SK-N-SH (cell line): ENCODE data around the gene PRC1.

ENCODE experiments used
- EZH2phosphoT487 ChIP-seq: fragments of 200-600 bp; sonication (generic); IDR thresholded peaks from 2 replicates; pipeline ENCODE4 v1.6.1; 2017; ENCODE audit warnings: low read depth, mixed run types, mild to moderate bottlenecking, antibody characterized with exemption, moderate library complexity, borderline replicate concordance
- FOXJ3 ChIP-seq: sonication (generic); formaldehyde crosslinking; IDR thresholded peaks from 2 replicates; pipeline ENCODE4 v1.5.1; 2020; ENCODE audit warnings: mild to moderate bottlenecking, missing genetic modification reagents
- GABPA ChIP-seq: IDR thresholded peaks from 2 replicates; pipeline ENCODE4 v1.4.0; 2012; ENCODE audit warnings: low read depth, mild to moderate bottlenecking
- MXI1 ChIP-seq: IDR thresholded peaks from 2 replicates; pipeline ENCODE4 v1.6.1; 2012; ENCODE audit warnings: mild to moderate bottlenecking, low read depth, low read length, improper control_type of control experiment
- POLR2AphosphoS5 ChIP-seq: IDR thresholded peaks from 2 replicates; pipeline ENCODE4 v1.6.1; 2012; ENCODE audit warnings: low read depth, low read length
- RCOR1 ChIP-seq: fragments of 150-350 bp; IDR thresholded peaks from 2 replicates; pipeline ENCODE4 v1.6.1; 2017; ENCODE audit warnings: antibody characterized with exemption, low read length
- RFX5 ChIP-seq: IDR thresholded peaks from 2 replicates; pipeline ENCODE4 v1.6.1; 2012; ENCODE audit warnings: mild to moderate bottlenecking, improper control_type of control experiment, low read length
- TF ChIP-seq, protein P1 (sequence below): IDR thresholded peaks from 2 replicates; pipeline ENCODE4 v1.4.0; 2012; ENCODE audit warnings: low read depth
- TF ChIP-seq, protein P2 (sequence below): IDR thresholded peaks from 2 replicates; pipeline ENCODE4 v1.6.1; 2012; ENCODE audit warnings: mild to moderate bottlenecking, low read depth, low read length, moderate library complexity
- TF ChIP-seq, protein P3 (sequence below): fragments of 200-600 bp; sonication (generic); IDR thresholded peaks from 2 replicates; pipeline ENCODE4 v1.6.1; 2017; ENCODE audit warnings: antibody characterized with exemption, mild to moderate bottlenecking, moderate library complexity
- TF ChIP-seq, protein P4 (sequence below): IDR thresholded peaks from 2 replicates; pipeline ENCODE4 v1.4.0; 2012; ENCODE audit warnings: low read depth, borderline replicate concordance

DNA sequence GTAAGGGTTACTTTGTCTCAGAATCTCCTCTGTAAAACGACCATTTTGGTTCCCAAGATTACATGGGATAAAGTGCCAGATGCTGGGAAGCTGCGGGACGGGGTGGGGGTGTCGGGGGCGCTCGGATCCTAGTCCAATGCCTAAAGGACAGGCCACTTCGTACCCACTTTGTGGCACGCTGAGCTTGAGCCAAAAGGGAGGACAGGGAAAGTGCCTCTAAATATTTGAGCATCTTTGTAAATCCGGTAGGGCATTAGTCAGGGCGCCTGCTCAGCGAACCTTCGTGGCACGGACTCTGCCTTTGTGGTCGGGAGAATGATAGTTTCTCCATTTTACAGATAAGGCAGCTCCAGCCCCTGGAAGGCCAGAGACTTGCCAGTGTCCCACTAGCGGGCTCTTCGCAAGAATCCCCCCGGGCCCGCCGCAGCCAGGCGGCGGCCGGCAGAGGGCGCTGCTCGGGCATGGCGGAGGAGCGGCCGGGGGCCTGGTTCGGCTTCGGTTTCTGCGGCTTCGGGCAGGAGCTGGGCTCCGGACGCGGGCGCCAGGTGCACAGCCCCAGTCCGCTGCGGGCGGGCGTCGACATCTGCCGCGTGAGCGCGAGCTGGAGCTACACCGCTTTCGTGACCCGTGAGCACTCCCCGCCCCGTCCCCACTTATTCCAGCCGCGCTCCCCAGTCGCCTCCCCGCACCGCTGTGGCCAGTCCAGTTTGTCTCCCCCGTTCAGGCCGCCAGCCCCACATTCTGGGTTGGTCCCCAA is 37.9 kb downstream of the PRC1 start:
- TF ChIP-seq, protein P1, sequence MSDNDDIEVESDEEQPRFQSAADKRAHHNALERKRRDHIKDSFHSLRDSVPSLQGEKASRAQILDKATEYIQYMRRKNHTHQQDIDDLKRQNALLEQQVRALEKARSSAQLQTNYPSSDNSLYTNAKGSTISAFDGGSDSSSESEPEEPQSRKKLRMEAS = 0 out of 2 replicates have a peak, but pooled peaks have one; percentile 51
- TF ChIP-seq, protein P2, sequence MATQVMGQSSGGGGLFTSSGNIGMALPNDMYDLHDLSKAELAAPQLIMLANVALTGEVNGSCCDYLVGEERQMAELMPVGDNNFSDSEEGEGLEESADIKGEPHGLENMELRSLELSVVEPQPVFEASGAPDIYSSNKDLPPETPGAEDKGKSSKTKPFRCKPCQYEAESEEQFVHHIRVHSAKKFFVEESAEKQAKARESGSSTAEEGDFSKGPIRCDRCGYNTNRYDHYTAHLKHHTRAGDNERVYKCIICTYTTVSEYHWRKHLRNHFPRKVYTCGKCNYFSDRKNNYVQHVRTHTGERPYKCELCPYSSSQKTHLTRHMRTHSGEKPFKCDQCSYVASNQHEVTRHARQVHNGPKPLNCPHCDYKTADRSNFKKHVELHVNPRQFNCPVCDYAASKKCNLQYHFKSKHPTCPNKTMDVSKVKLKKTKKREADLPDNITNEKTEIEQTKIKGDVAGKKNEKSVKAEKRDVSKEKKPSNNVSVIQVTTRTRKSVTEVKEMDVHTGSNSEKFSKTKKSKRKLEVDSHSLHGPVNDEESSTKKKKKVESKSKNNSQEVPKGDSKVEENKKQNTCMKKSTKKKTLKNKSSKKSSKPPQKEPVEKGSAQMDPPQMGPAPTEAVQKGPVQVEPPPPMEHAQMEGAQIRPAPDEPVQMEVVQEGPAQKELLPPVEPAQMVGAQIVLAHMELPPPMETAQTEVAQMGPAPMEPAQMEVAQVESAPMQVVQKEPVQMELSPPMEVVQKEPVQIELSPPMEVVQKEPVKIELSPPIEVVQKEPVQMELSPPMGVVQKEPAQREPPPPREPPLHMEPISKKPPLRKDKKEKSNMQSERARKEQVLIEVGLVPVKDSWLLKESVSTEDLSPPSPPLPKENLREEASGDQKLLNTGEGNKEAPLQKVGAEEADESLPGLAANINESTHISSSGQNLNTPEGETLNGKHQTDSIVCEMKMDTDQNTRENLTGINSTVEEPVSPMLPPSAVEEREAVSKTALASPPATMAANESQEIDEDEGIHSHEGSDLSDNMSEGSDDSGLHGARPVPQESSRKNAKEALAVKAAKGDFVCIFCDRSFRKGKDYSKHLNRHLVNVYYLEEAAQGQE = 0 out of 2 replicates have a peak, but pooled peaks have one; percentile 44
- TF ChIP-seq, protein P3, sequence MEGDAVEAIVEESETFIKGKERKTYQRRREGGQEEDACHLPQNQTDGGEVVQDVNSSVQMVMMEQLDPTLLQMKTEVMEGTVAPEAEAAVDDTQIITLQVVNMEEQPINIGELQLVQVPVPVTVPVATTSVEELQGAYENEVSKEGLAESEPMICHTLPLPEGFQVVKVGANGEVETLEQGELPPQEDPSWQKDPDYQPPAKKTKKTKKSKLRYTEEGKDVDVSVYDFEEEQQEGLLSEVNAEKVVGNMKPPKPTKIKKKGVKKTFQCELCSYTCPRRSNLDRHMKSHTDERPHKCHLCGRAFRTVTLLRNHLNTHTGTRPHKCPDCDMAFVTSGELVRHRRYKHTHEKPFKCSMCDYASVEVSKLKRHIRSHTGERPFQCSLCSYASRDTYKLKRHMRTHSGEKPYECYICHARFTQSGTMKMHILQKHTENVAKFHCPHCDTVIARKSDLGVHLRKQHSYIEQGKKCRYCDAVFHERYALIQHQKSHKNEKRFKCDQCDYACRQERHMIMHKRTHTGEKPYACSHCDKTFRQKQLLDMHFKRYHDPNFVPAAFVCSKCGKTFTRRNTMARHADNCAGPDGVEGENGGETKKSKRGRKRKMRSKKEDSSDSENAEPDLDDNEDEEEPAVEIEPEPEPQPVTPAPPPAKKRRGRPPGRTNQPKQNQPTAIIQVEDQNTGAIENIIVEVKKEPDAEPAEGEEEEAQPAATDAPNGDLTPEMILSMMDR = peak; percentile 96
- peak; percentile 48; the same call in 1 of the 2 replicates for TF ChIP-seq MXI1
- no peak for TF ChIP-seq GABPA
- no peak for TF ChIP-seq RCOR1
- no peak for TF ChIP-seq FOXJ3 (CRISPR knock-in tag)
- no peak for TF ChIP-seq EZH2phosphoT487
- TF ChIP-seq, protein P4, sequence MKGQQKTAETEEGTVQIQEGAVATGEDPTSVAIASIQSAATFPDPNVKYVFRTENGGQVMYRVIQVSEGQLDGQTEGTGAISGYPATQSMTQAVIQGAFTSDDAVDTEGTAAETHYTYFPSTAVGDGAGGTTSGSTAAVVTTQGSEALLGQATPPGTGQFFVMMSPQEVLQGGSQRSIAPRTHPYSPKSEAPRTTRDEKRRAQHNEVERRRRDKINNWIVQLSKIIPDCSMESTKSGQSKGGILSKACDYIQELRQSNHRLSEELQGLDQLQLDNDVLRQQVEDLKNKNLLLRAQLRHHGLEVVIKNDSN = no peak
- no peak for TF ChIP-seq POLR2AphosphoS5
- TF ChIP-seq RFX5 = no peak
